NCI-H2029 treated with DMSO at 0.1 percent for 48 hours (cell line): ENCODE measurements around the gene STXBP6.

Source experiments
- DNase-seq: peaks from one replicate; lab custom pipeline; 2025; lab: John Stamatoyannopoulos, UW

The STXBP6 gene

DNA sequence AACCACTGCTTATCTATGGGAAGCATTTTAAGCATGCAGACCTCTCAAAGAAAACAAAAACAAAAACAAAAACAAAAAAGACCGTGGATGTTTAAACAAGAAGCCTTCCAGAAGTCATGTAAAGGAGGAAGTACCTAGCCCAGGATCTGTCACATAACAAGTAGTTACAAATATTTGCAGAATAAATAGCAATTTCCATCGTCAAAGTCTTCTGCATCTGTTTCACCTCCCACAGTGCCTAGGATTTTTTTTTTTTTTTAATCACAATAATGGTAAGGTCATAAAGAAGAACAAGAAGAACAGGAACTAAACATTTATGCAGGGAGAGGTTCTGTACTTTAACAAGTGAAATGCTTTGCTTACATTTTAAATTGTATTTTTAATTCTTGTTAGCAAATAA, 2.4 kb upstream of the STXBP6 start:
- DNase-seq, result no peak

- DNase-seq, result peak; percentile 93
These were observed 563 bp upstream of the STXBP6 start for GRCh38 chr14:25050269-25051150.

GRCh38 chr14:25049093-25049567, 817 bp downstream of the STXBP6 start:
- DNase-seq, result no peak

DNA sequence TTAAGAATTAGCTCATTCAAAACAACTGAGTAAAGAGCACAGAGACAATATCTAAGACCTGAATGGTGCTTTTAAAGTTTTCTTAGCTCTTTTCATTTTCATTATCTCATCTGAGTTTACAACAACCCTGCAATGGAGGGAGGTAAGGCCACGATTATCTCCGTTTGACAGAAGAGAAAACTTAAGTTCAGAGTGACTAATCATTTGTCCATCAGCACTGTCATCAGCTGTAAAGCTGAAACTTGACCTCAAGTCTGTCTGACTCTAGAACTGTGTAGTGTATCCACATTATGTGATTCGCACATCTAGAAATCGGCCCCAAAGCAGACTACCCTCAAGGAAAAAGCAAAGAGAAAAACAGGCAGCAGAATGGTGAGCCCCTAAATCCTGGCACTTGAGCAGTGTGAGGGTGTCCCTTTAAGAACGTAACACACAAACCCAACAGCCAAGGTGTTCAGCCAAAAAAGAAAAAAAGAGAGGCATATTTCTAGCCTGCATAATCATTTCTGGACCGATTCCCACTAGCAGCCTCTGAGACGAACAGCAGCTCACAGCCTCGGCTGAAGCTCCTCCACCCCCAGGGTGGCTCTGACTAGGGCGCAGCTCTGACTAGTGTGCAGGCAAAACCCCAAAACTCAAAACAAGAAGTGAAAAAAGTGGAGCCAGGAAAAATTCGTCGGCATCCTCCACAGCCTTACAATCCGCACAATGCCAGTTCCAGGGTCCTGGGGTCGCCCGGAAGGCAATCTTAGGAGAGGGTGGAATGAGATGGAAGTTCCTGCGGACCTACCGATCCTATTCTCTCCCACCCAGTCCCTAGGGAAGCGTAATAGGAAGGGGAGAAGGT, 1.6 kb downstream of the STXBP6 start:
- DNase-seq, result no peak

DNA sequence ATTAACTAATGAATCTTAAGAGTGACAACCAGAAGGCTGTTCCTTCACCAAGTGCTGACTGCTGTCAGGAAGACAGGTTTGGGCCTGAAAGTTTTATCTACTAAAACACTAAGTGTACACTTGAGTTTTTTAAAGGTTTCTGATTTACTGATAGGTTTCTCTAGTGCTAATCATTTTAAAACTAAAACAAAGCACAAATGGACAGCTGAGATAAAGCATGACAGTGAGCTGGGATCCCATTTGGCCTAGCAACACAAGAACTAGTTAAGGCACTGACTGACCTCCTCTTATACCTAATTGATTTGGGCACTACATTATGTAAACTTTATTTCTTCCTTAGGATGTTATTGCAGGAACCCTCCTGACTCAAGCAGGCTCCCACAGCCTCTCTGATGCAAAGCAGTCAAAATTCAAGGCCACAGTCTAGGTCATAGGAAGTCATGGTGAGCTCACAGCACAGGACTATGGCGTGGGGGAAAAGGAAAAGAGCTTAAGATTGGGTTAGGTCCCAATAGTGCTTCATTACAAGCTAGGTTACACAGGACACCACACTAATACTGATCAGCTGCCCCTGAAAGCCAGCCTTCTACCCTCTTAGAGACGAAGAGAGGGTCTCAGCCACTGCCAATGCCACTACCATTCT, 3.5 kb downstream of the STXBP6 start:
- DNase-seq, result no peak

DNA sequence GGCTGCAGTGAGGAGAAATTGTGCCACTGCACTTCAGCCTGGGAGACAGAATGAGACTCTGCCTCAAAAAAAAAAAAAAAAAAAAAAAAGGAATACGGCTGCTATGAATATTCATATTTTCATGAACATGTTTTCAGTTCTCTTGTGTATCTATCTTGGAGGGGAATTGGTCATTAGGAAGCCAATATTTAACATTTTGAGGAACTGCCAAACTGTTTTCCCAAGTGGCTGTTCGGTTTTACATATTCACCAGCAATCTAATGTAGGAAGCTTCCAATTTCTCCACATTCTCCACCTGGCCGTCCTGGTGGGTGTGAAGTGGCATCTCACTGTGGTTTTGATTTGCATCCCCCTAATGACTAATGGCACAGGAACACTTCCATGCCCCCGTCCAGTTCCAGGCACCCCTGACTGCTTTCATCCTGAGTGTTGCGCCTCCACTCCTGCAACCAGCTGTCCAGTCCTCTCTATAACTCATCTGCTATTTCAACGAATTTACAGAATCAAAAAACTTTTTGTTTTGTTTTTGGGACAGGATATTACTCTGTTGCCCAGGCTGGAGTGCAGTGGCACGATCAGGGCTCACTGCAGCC, 5.7 kb downstream of the STXBP6 start:
- no peak for DNase-seq

DNA sequence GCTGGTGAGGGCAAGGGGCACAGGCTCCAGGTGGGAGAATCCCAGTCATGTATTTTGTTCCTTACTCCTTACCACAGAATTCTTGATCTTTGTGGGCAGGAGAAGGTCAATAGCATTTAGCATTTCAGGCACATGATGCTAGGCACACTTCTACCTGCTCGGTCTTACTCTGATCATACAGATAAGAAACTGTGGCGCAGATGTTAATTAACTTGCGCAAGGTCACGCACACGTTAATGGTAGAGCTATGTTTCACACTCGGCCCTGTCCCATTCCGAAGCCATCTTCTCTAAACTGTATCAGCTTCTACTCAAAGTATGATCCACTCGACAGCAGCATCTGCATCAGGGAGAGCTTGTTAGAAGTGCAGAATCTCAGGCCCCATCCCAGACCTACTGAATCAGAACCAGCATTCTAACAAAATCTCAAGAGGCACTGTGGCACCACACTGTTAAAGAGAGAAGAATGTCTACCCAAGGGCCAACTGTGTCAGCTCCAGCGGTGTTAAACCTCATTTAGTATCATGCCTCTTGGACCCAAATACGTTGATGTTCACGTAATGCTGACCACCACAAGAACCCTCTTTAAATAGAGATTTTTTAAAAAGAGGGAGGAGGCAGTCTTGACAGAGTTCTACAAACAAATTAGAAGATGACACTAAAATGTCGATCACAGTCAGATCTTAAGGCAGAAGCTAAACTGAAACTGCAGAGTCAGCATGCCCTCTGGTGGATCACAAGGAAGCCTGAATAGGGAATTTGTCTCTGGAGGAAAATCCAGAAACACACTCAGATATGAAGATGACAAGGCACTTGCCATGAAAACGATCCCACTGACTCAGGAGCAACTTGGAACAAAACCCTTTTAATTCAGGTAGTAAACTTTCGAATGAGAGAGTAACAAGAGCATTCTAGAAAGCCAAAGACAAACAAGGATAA, 7.3 kb downstream of the STXBP6 start:
- DNase-seq, result peak; percentile 99

DNA sequence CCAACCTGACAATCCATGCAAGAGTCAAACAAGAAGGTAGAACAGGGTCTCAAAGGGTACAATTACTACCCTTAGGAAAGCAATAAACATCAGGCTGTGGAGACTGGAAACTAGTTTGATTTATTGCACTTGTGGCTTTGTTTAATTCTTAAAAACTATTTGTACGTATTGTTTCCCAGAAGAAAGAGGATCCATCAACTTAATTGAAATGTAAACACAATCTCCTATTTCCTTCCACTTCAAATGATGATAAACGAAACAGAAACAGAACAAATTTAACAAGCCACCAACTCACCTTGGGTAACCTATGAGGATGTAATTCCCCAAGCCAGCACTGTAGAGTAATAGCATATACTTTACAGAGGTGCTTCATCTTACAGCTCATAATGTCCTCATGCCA, 8.0 kb downstream of the STXBP6 start:
- DNase-seq, result peak; percentile 100

- DNase-seq, result peak; percentile 100
These were observed 8.5 kb downstream of the STXBP6 start for GRCh38 chr14:25041484-25041883.

- DNase-seq, result no peak
These were observed 10.0 kb downstream of the STXBP6 start for GRCh38 chr14:25039933-25040332.

DNA sequence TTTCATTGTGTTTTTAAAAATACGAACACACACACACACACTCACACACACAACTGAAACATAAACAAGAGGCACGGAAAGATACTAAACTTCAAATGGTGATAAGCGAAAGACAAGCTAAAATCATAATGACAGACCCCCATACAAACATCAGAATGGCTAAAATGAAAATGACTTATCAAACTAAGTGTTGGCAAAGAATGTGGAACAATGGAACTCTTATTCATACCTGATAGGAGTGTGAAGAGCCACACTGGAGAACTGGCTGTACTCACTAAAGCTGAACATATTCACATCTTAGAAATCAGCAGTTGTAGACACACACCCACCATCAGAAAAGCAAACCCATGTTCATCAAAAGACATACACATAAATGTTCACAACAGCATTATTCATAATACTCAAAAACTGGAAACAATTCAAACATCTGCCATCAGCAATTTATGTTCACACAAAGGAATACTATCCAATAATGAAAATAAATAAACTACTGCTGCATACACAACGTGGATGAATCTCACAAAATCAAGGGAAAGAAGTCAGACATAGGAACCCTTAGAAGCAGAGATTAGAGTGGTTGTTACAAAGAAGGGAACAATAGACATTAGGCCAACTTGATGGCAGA, 11.8 kb downstream of the STXBP6 start:
- DNase-seq, result no peak

- DNase-seq, result no peak
These were observed 12.9 kb downstream of the STXBP6 start for GRCh38 chr14:25037032-25037431.

- no peak for DNase-seq
These were observed 14.9 kb downstream of the STXBP6 start for GRCh38 chr14:25034803-25035681.

- no peak for DNase-seq
These were observed 16.6 kb downstream of the STXBP6 start for GRCh38 chr14:25033358-25033757.

- DNase-seq, result no peak
These were observed 17.7 kb downstream of the STXBP6 start for GRCh38 chr14:25032092-25032784.

DNA sequence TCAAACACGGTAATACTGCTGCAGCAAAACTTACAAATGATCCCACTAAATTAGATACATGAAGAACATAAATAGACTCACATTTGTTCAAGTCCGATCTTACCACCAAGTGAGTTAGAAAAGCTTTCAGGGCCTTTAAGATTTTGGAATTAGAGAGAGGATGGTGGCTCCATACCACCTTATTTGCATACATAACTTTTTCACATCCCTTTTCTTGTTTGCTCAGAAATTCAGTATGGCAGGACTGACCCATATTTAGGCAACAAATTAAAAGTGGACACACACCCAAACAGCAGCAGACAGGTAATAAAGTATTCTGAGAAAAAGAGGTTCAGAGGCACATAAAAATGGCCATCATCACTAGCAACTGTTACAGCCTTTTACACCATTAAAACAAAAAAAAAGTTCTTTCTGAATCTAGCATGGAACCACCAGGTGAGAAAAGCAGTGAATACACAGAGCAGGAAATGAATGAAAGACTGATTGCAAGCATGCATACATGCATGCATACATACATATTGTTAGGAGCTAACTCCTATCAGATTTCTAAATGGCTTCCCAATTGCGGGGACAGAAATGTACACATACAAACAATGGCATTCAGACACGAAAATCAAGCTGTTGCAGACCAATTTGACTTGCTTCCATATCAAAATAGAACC, 23.3 kb downstream of the STXBP6 start:
- no peak for DNase-seq

DNA sequence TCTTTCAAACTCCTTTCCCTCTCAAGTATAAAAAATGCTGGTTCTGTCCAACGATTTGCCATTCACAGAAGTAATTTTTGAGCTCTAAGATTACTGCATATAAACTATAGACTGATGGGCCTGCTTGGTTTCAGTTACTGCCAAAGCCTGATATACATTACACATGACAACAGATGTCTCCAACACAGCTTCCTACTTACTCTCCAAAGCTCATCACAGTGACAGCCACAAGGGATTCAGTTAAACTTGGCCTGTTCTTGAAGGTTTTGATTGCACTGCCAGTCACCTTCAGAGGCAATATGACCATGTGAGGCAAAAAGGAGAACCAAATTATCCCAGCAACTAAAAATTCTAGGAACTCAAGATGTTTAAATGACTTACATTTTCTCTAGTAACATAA, 30.1 kb downstream of the STXBP6 start:
- no peak for DNase-seq

DNA sequence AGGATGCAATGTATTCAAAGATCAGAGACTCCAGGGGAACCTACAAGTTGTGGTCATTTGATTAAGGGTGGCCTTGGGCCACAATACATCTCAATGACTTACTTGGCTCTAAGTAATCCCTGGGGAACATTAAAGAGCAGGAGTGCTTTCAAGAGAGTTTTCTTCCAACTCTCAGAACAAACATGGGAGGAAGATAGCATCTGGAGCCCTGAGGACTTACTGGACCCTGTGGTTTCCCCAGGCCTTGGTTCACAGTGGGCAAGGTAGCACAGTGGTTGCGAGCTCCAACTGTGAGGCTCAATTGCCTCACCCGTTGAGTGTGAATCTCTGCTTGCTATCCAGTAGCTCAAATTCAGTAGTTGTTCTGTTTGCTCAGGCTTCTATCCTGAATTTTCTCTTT, 32.4 kb downstream of the STXBP6 start:
- no peak for DNase-seq
